GM12873 (cell line): ENCODE measurements around the gene TTC9C.

Experiments used
- CTCF ChIP-seq: IDR thresholded peaks from 2 replicates; pipeline ENCODE4 v1.5.1; 2012; ENCODE audit warnings: low read depth, mild to moderate bottlenecking, moderate library complexity, low read length, control low read depth; ENCODE audit not compliant: insufficient read depth; ENCODE audit errors: missing control alignments

The TTC9C gene

GRCh38 chr11:62728171-62728988 is at the start of gene TTC9C:
TTC9C (plus strand) TSS chr11:62728486; CDS start chr11:62728849, 363 bp downstream.
- no peak for TF ChIP-seq CTCF

GRCh38 chr11:62678770-62679696 is 49.3 kb upstream of the TTC9C start, which contains the start of gene UBXN1:
UBXN1 (minus strand) TSS chr11:62679073; CDS start chr11:62678923, 150 bp downstream.
- no peak for TF ChIP-seq CTCF

GRCh38 chr11:62680825-62681240 is 47.5 kb upstream of the TTC9C start:
- peak; percentile 76 for TF ChIP-seq CTCF

- no peak for TF ChIP-seq CTCF
Measured at GRCh38 chr11:62682518-62682917, 45.8 kb upstream of the TTC9C start.

- no peak for TF ChIP-seq CTCF
Measured at GRCh38 chr11:62687508-62688396, 40.5 kb upstream of the TTC9C start.

- TF ChIP-seq CTCF = no peak
Measured at GRCh38 chr11:62688491-62688890, 39.8 kb upstream of the TTC9C start.
